Measurements from ENCODE around the gene P4HA3.

P4HA3 gene

GRCh38 chr11:74284466-74284865 lies 27.0 kb downstream of the P4HA3 start:
- no peaks in the 10 kb centered on the region for H3K36me3 ChIP-seq (ENCODE audit: control insufficient read depth, insufficient read depth, low read length)
- no peak overlapping the region for H3K4me3 ChIP-seq (ENCODE audit: low read length)
- no peak overlapping the region for H3K27ac ChIP-seq (ENCODE audit: low read length)
- no CpG with 5 or more reads among the region's 2 CpGs for WGBS (ENCODE audit: insufficient coverage, insufficient read length)
- H3K4me1 ChIP-seq (ENCODE audit: control insufficient read depth, insufficient read depth, low read length), result no peaks in the 10 kb centered on the region
- no peak for DNase-seq (ENCODE audit: low read depth, low spot score)
- no peaks in the 10 kb centered on the region for H3K9me3 ChIP-seq (ENCODE audit: control insufficient read depth, insufficient read depth, low read length)
- H3K27me3 ChIP-seq (ENCODE audit: control insufficient read depth, insufficient read depth, low read length), result no peaks in the 10 kb centered on the region

DNA sequence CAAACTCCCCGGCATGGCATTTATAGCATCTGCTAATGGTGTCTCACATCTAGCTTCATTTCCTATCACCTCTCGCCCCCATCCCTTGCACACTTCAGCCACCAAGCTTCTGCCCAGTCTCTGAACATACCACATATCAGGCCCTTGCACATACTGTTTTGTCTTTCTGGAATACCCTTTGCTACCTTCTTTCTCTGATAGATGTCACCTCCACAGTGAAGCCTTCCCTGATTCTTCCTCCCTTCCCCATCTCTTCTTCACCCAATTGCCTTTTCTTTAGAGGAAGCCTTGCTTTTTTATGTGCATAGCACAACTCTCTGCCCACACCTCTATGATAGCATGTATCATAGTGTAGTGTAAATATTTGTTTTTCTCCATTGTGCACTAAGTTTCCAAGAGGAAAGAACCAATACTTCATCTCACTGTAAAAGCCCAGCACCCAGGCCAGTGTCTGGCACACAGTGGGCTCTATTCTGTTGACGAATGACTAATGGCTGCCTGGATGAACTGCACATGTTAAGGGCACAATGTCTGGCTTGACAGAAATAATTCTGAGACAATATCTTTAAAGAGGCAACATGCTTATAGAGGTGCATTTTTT lies 27.8 kb downstream of the P4HA3 start:
- Histone ChIP-seq H3K4me3 (ENCODE audit: low read length) (no peak overlapping the region), H3K4me1 (ENCODE audit: control insufficient read depth, insufficient read depth, low read length) (no peaks in the 10 kb centered on the region), H3K36me3 (ENCODE audit: control insufficient read depth, insufficient read depth, low read length) (no peaks in the 10 kb centered on the region), H3K9me3 (ENCODE audit: control insufficient read depth, insufficient read depth, low read length) (no peaks in the 10 kb centered on the region), H3K27me3 (ENCODE audit: control insufficient read depth, insufficient read depth, low read length) (no peaks in the 10 kb centered on the region), H3K27ac (ENCODE audit: low read length) (no peak overlapping the region)
- WGBS (ENCODE audit: insufficient coverage, insufficient read length), result no CpG with 5 or more reads among the region's 3 CpGs
- no peak for DNase-seq (ENCODE audit: low read depth, low spot score)

GRCh38 chr11:74282914-74283371 lies 28.5 kb downstream of the P4HA3 start:
- no CpG with 5 or more reads among the region's 5 CpGs for WGBS (ENCODE audit: insufficient coverage, insufficient read length)
- no peak for DNase-seq (ENCODE audit: low read depth, low spot score)
- Histone ChIP-seq H3K27ac (ENCODE audit: low read length) (no peak overlapping the region), H3K9me3 (ENCODE audit: control insufficient read depth, insufficient read depth, low read length) (no peaks in the 10 kb centered on the region), H3K36me3 (ENCODE audit: control insufficient read depth, insufficient read depth, low read length) (no peaks in the 10 kb centered on the region), H3K4me1 (ENCODE audit: control insufficient read depth, insufficient read depth, low read length) (no peaks in the 10 kb centered on the region), H3K4me3 (ENCODE audit: low read length) (no peak overlapping the region), H3K27me3 (ENCODE audit: control insufficient read depth, insufficient read depth, low read length) (no peaks in the 10 kb centered on the region)

DNA sequence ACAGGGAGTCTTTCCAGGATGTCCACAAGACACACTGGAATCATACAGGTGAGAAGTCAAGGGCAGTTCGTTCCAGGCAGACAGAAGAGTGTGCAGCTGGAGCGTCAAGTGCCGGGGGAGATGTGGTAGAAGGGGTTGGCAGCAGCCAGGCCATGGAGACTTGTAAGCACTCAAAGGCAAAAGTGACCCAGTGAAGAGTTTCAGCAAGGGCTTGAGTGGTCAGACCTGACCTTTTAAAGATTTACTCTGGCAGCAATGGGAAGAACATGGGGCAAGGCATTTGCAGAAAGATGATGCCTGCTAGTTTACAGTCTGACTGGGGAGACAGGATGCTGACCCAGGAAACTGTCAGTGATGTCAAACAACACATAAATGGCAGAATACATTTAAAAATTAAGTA lies 29.0 kb downstream of the P4HA3 start:
- H3K36me3 ChIP-seq (ENCODE audit: control insufficient read depth, insufficient read depth, low read length), result no peaks in the 10 kb centered on the region
- H3K9me3 ChIP-seq (ENCODE audit: control insufficient read depth, insufficient read depth, low read length), result no peaks in the 10 kb centered on the region
- no peak for DNase-seq (ENCODE audit: low read depth, low spot score)
- H3K4me1 ChIP-seq (ENCODE audit: control insufficient read depth, insufficient read depth, low read length), result no peaks in the 10 kb centered on the region
- H3K27ac ChIP-seq (ENCODE audit: low read length), result no peak overlapping the region
- no peaks in the 10 kb centered on the region for H3K27me3 ChIP-seq (ENCODE audit: control insufficient read depth, insufficient read depth, low read length)
- no peak overlapping the region for H3K4me3 ChIP-seq (ENCODE audit: low read length)
- no CpG with 5 or more reads among the region's 3 CpGs for WGBS (ENCODE audit: insufficient coverage, insufficient read length)

DNA sequence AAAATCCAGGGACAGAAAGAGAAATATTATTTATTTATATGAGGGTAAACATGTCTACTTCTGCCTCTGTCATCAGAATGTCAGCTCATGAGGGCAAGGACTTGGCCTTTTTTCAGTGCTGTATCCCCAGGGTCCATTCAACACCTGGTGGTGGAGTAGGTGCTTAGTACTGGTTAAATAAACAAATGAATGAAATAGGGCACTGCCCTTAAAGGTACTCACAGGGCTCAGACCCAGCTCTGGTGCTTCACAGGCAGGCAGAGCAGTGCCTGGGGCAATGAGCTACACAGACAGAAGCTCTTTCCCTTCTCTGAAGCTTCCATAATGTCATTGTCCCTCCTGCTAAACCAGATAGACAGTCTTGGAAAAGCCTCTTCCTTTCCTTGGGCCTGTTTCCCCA lies 30.9 kb downstream of the P4HA3 start:
- no peak overlapping the region for H3K27ac ChIP-seq (ENCODE audit: low read length)

GRCh38 chr11:74279256-74279655 lies 32.2 kb downstream of the P4HA3 start:
- no CpG with 5 or more reads among the region's 5 CpGs for WGBS (ENCODE audit: insufficient coverage, insufficient read length)
- Histone ChIP-seq H3K9me3 (ENCODE audit: control insufficient read depth, insufficient read depth, low read length) (no peaks in the 10 kb centered on the region), H3K27me3 (ENCODE audit: control insufficient read depth, insufficient read depth, low read length) (no peaks in the 10 kb centered on the region), H3K27ac (ENCODE audit: low read length) (no peak overlapping the region), H3K4me3 (ENCODE audit: low read length) (no peak overlapping the region), H3K36me3 (ENCODE audit: control insufficient read depth, insufficient read depth, low read length) (no peaks in the 10 kb centered on the region), H3K4me1 (ENCODE audit: control insufficient read depth, insufficient read depth, low read length) (no peaks in the 10 kb centered on the region)
- DNase-seq (ENCODE audit: low read depth, low spot score), result no peak

More for the DNA sequence above, 30.9 kb downstream of the P4HA3 start:
- Histone ChIP-seq H3K27me3 (ENCODE audit: control insufficient read depth, insufficient read depth, low read length) (no peaks in the 10 kb centered on the region), H3K4me1 (ENCODE audit: control insufficient read depth, insufficient read depth, low read length) (no peaks in the 10 kb centered on the region), H3K9me3 (ENCODE audit: control insufficient read depth, insufficient read depth, low read length) (no peaks in the 10 kb centered on the region), H3K4me3 (ENCODE audit: low read length) (no peak overlapping the region), H3K36me3 (ENCODE audit: control insufficient read depth, insufficient read depth, low read length) (no peaks in the 10 kb centered on the region)
- no peak for DNase-seq (ENCODE audit: low read depth, low spot score)

DNA sequence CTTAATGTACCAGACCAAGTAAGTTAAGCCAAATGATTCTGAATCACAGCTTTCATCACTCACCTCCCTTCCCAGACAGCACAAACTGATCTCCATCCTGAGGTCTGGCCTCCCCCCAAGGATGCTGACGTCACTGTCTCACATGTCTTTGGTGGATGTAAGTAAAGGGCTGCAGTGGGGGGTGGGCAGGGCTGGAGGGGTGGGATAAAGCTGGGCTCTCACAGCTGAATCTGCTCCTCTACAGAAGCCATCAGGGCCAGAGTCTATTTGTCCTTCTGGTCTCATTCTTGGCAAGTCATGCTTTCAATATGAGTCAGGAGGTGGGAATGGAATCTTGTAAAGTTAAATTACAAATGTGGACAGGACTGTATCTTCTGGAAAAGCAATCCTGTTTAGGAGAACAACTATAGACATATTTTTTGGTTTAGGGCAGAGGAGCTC lies 32.7 kb downstream of the P4HA3 start:
- no peak overlapping the region for H3K27ac ChIP-seq (ENCODE audit: low read length)
- H3K9me3 ChIP-seq (ENCODE audit: control insufficient read depth, insufficient read depth, low read length), result no peaks in the 10 kb centered on the region
- no peaks in the 10 kb centered on the region for H3K27me3 ChIP-seq (ENCODE audit: control insufficient read depth, insufficient read depth, low read length)
- no peak overlapping the region for H3K4me3 ChIP-seq (ENCODE audit: low read length)
- no peaks in the 10 kb centered on the region for H3K4me1 ChIP-seq (ENCODE audit: control insufficient read depth, insufficient read depth, low read length)
- no peak for DNase-seq (ENCODE audit: low read depth, low spot score)
- WGBS (ENCODE audit: insufficient coverage, insufficient read length), result no CpG with 5 or more reads among the region's 1 CpG
- H3K36me3 ChIP-seq (ENCODE audit: control insufficient read depth, insufficient read depth, low read length), result no peaks in the 10 kb centered on the region

DNA sequence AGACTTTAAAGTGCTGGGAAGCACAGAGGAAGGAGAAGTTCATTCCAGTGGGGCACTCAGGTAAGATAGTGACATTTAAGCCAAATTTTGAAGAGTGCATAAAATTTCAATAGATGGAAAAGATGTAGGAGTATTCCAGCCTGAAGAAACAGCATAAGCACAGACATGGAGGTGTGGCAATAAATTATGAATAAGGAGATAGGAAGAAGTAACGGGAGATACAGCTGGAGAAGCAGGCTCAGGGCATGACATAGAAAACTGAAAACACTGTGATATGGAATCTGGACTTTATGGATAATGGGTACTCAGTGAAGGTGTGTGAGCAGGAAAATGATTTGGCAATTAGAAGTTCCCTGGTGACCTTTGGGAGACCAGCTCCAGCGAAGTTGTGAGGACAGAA lies 33.3 kb downstream of the P4HA3 start:
- Histone ChIP-seq H3K36me3 (ENCODE audit: control insufficient read depth, insufficient read depth, low read length) (no peaks in the 10 kb centered on the region), H3K9me3 (ENCODE audit: control insufficient read depth, insufficient read depth, low read length) (no peaks in the 10 kb centered on the region), H3K27ac (ENCODE audit: low read length) (no peak overlapping the region), H3K27me3 (ENCODE audit: control insufficient read depth, insufficient read depth, low read length) (no peaks in the 10 kb centered on the region), H3K4me1 (ENCODE audit: control insufficient read depth, insufficient read depth, low read length) (no peaks in the 10 kb centered on the region), H3K4me3 (ENCODE audit: low read length) (no peak overlapping the region)
- WGBS (ENCODE audit: insufficient coverage, insufficient read length), result no CpG with 5 or more reads among the region's 2 CpGs
- no peak for DNase-seq (ENCODE audit: low read depth, low spot score)

- Histone ChIP-seq H3K36me3 (ENCODE audit: control insufficient read depth, insufficient read depth, low read length) (no peaks in the 10 kb centered on the region), H3K4me3 (ENCODE audit: low read length) (no peak overlapping the region), H3K27ac (ENCODE audit: low read length) (no peak overlapping the region), H3K27me3 (ENCODE audit: control insufficient read depth, insufficient read depth, low read length) (no peaks in the 10 kb centered on the region), H3K9me3 (ENCODE audit: control insufficient read depth, insufficient read depth, low read length) (no peaks in the 10 kb centered on the region), H3K4me1 (ENCODE audit: control insufficient read depth, insufficient read depth, low read length) (no peaks in the 10 kb centered on the region)
- no CpG with 5 or more reads among the region's 2 CpGs for WGBS (ENCODE audit: insufficient coverage, insufficient read length)
- DNase-seq (ENCODE audit: low read depth, low spot score), result no peak
These were observed 34.9 kb downstream of the P4HA3 start for GRCh38 chr11:74276581-74276980.

DNA sequence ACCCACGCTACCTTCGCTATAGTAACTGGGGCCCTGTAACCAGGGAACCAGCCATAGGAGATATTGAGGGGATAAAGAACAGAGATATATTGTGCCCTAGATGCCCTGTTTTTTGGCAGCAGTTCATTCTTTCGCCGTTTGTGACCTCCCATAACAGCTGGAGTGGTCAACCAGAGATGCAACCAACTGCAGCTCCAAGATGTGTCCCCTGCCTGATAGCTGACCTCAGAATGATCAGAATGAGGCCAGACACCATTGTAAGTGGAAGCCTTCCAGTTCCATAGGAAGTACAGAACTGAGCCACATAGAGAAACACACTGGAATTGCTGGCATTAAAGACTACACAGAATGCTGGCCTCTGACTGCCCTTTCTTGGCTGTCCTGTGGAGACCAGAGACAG lies 39.2 kb downstream of the P4HA3 start:
- Histone ChIP-seq H3K4me1 (ENCODE audit: control insufficient read depth, insufficient read depth, low read length) (no peaks in the 10 kb centered on the region), H3K27ac (ENCODE audit: low read length) (no peak overlapping the region), H3K36me3 (ENCODE audit: control insufficient read depth, insufficient read depth, low read length) (no peaks in the 10 kb centered on the region), H3K4me3 (ENCODE audit: low read length) (no peak overlapping the region), H3K27me3 (ENCODE audit: control insufficient read depth, insufficient read depth, low read length) (no peaks in the 10 kb centered on the region), H3K9me3 (ENCODE audit: control insufficient read depth, insufficient read depth, low read length) (no peaks in the 10 kb centered on the region)
- no peak for DNase-seq (ENCODE audit: low read depth, low spot score)
- WGBS (ENCODE audit: insufficient coverage, insufficient read length), result no CpG with 5 or more reads among the region's 4 CpGs

DNA sequence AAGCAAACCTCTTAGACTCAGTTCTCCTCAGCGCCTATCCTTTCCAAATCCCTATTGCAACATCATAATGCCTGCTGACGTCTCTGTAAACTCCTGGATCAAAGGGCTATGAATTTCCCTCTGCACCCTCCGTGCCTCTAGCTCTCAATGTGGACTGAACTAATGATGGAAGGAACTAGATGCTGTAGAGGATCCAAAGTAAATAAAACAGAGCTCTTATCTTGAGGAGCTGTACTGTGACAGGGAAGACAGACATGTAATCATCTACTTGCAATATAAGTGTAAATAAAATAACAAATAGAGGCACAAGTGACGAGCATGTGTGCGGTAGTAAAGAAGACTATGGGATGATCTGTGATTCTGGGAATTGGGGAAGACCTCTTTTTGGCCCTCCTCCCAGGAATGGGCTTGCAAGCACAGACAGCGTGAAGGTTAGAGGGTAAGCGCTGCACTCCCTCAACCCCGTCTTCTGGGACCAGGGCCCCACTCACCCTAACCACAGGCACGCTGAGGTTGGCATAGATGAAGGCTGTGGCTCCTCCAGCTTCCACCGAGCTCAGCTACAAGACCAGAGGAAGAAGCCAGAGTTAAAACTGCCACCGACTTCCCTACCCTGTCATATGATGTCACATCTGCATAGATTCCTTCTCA lies 42.2 kb downstream of the P4HA3 start:
- no peak overlapping the region for H3K4me3 ChIP-seq (ENCODE audit: low read length)
- H3K27ac ChIP-seq (ENCODE audit: low read length), result no peak overlapping the region
- no peak for DNase-seq (ENCODE audit: low read depth, low spot score)
- no peaks in the 10 kb centered on the region for H3K36me3 ChIP-seq (ENCODE audit: control insufficient read depth, insufficient read depth, low read length)
- H3K27me3 ChIP-seq (ENCODE audit: control insufficient read depth, insufficient read depth, low read length), result no peaks in the 10 kb centered on the region
- no peaks in the 10 kb centered on the region for H3K9me3 ChIP-seq (ENCODE audit: control insufficient read depth, insufficient read depth, low read length)
- WGBS (ENCODE audit: insufficient coverage, insufficient read length), result no CpG with 5 or more reads among the region's 11 CpGs
- H3K4me1 ChIP-seq (ENCODE audit: control insufficient read depth, insufficient read depth, low read length), result no peaks in the 10 kb centered on the region
